ENCODE results near the gene LRIT3.

The LRIT3 gene

GRCh38 chr4:109910256-109910655 is 62.3 kb downstream of the LRIT3 start:
- DNase-seq = no peak

- no peak for DNase-seq
Measured at GRCh38 chr4:109912706-109913595, 65.0 kb downstream of the LRIT3 start, which contains the start of gene EGF. Gene EGF (plus strand): TSS chr4:109912883. CDS start chr4:109913336, 453 bp downstream.

DNA sequence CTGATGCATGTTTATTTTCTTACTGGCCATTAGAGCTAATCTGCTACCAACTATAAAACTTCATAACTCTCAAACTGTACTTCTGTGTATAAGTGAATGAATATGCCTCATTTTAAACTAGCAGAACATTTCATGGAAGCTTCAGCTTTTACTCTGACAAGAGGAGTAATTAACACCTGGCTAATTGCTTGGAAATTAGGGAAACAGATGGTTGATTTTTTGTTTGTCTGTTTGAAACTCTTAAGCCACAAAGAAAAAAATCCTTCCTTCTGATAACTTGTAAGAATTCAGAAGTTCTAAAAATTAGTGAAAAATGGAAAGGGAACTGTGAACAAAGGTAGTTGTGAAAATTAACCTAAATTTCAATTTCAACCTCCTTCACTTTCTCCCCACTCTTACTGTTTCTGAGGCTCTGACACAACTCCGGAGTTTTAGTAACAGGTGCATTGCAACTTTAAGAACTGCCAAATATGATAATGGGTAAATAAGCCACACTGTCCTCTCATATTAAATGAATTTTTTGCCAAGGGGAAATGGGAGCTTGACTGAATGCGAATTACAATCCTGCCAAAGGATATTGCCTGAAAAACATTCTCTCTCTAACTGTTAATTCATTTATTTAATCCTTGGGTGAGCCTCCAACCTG is 65.8 kb downstream of the LRIT3 start:
- DNase-seq = no peak

GRCh38 chr4:109914322-109914721 is 66.4 kb downstream of the LRIT3 start:
- no peak for DNase-seq

DNA sequence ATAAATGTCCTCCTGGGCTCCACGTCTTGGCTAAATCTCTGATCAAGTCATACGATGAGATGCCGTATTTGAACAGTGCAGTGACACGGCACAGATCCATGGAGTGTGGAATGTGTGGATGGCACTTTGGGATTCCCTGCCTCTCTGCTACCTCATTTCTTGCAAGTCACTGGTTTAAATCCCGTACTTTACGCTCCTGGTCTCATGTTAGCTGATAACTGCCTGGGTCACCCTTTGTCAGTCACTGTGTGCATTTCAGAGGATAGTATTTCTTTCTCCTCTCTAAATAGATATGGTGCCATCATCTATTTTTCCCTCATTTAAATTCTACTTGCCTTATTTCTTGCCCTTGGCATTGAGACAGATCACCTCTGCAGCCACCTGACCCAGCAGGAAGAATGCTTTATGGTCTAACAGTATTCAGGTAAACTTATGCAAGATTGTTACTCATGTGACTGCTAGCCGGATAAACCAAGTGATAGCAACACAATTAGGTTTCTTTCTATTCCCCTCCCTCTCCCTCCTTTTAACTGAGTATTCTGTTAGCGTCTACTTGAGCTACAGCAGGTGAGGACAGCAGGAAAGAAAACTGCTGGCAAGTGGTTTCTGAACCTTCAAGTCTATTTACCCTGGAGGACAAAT is 67.6 kb downstream of the LRIT3 start:
- no peak for DNase-seq

DNA sequence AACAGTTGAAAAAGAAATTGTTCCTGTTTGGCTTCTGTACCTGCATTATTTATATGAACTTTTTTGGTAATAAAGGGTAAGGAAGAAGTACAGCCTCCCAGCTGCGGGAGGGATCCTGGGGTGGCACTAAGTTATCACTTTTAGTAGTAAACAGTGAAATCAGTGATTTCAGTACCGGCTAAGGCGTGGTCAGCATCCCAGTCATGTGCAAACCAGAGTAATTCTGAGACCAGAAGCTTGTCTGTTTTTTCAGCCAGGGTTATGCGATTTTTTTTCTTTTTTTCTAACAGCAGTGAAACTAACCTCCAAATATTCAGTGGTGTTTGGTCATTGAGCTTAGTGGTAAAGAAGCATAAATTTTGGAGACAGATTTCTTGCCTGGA is 68.1 kb downstream of the LRIT3 start:
- no peak for DNase-seq

- DNase-seq = no peak
Measured at GRCh38 chr4:109921384-109921808, 73.5 kb downstream of the LRIT3 start.

All from activated CD4-positive, alpha-beta T cell treated with anti-CD3 and anti-CD28 coated beads, Interleukin-2, amount 50 U/mL, for 48 hours (primary cell).